Lower leg skin (tissue), 4 donors: ENCODE measurements around the gene WDR70. TPM values are rescaled to one million over a fixed set of nuclear protein-coding genes. Genes with fewer than 3 reads are reported as not detected.

Source experiments
- DNase-seq, 2 donors: peaks; one replicate each; pipeline ENCODE4 v3.0.0-alpha.2; 2019; ENCODE audit warnings: low spot score in 2 of 2
- H3K4me3 ChIP-seq: fragments of 200-600 bp; sonication (generic); 2 replicates; pipeline ENCODE4 v1.5.1; 2017; ENCODE audit warnings: mild to moderate bottlenecking, low read depth; ENCODE audit not compliant: poor library complexity, severe bottlenecking
- POLR2A ChIP-seq, 2 donors: fragments of 450-650 bp; IDR thresholded peaks; one replicate each; pipeline ENCODE4 v1.6.1; 2016 to 2017; ENCODE audit warnings: antibody characterized with exemption in 2 of 2, mild to moderate bottlenecking in 1 of 2, moderate library complexity in 1 of 2
- WGBS, 2 donors: methylation state at CpG; one replicate each; pipeline ENCODE4 v1.1.5; 2018; 5-methylcytosine and 5-hydroxymethylcytosine counted together
- intact Hi-C: fragments of 100-400 bp; cut with DNase I; formaldehyde crosslinking; loops from one replicate; pipeline ENCODE4 v1.15.0; 2023; ENCODE audit warnings: low total_unique reads
- total RNA-seq, 4 donors: library from RNA; depleted of rRNA; stranded (reverse); fragments of >200 nt; gene quantifications; one replicate each; pipeline ENCODE4 v1.1.0, GENCODE V29; 2016
- TF ChIP-seq, protein P1 (sequence below), 3 donors: fragments of 450-650 bp; IDR thresholded peaks; one replicate each; pipeline ENCODE4 v1.5.1; 2016; ENCODE audit warnings: antibody characterized with exemption in 3 of 3, mild to moderate bottlenecking in 3 of 3, moderate library complexity in 2 of 3

The WDR70 gene
- total RNA-seq, 4 donors from 2014 or later, result 19.1 to 25.5 (median 23.7) TPM

DNA sequence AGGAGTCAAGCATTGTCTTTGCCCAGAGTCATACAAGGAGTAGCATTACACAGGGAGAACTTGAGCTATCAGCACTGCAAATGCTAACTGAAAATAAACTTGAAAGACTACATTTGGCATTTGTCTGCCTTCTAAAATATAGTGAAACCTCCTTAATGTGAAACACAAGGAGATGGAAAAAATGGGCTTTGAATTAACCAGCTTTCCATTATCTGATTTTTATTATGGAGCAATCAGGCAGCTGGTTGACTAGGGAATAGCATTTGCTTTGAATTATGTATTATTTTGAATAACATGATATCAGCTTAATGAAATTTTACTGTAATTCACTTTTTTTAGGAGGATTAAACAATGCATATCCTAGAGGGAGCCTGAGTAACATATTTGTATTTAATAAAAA, 329.9 kb downstream of the WDR70 start:
- DNase-seq, result no peak
- intact Hi-C loops, result no loop called here
- no peak overlapping the region for H3K4me3 ChIP-seq
- no peak for TF ChIP-seq POLR2A (IDR thresholded peaks at IDR 0.05)
- TF ChIP-seq, protein P1, sequence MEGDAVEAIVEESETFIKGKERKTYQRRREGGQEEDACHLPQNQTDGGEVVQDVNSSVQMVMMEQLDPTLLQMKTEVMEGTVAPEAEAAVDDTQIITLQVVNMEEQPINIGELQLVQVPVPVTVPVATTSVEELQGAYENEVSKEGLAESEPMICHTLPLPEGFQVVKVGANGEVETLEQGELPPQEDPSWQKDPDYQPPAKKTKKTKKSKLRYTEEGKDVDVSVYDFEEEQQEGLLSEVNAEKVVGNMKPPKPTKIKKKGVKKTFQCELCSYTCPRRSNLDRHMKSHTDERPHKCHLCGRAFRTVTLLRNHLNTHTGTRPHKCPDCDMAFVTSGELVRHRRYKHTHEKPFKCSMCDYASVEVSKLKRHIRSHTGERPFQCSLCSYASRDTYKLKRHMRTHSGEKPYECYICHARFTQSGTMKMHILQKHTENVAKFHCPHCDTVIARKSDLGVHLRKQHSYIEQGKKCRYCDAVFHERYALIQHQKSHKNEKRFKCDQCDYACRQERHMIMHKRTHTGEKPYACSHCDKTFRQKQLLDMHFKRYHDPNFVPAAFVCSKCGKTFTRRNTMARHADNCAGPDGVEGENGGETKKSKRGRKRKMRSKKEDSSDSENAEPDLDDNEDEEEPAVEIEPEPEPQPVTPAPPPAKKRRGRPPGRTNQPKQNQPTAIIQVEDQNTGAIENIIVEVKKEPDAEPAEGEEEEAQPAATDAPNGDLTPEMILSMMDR (IDR thresholded peaks at IDR 0.05), result no peak

DNA sequence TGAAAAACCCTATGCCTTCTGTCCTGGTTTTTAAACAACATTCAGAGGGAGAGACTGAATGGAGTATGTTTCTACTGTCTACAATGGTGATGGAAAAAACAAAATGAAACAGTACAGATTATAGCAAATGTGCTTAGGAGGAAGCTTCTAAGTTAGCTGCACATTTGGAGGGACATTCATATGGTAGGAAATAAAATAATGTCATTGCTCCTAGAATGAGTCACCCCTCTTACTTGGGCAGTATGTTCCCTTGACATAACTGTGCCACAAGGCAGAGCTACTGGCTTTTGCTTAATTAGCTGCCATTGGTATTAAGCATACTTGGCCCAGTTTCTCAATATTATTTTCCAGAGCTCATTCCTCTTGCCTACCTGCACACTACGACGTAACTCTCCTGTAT, 331.8 kb downstream of the WDR70 start:
- TF ChIP-seq POLR2A (IDR thresholded peaks at IDR 0.05), result no peak
- TF ChIP-seq, protein P1 (IDR thresholded peaks at IDR 0.05), result no peak
- no peak overlapping the region for H3K4me3 ChIP-seq
- intact Hi-C loops, result no loop called here
- DNase-seq, result no peak
- WGBS, 2 donors, result 75 to 88% methylated on average over 2 of the region's 2 CpGs

DNA sequence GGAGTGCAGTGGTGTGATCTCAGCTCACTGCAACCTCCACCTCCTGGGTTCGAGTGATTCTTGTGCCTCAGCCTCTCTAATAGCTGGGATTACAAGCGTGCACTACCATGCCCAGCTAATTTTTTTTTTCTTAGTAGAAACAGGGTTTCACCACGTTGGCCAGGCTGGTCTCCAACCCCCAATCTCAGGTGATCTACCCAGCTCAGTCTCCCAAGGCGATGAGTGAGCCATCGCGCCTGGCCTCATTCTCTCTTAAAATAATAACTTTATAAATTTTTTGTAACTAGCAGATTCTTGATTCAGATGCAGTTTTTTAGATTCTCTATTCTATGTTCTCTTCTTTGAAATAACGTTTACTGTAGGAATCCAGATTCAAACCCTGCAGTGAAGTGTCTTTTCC, 333.6 kb downstream of the WDR70 start:
- TF ChIP-seq, protein P1 (IDR thresholded peaks at IDR 0.05), result no peak
- no peak for TF ChIP-seq POLR2A (IDR thresholded peaks at IDR 0.05)
- H3K4me3 ChIP-seq, result no peak overlapping the region
- intact Hi-C loops, result no loop called here
- 88 to 90% methylated on average over 7 of the region's 7 CpGs for WGBS, 2 donors
- DNase-seq, result no peak

DNA sequence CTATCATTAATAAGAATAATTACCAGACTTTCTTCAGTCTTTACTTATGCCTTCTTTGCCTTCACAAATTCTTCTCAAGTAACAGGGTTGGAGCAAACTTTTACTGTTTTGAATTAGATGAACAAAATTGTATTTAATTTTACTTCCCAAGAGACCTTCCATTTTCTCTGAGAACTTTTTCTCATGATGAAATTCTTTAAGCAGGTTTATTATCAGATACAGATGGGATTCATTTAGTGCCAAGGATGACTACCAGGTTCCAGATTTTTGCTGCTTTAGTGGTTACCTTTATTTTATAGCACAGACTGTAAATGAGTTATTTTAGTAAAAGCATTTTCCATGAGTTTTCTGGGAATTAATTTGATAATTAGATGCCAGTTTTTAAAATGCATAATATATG, 335.6 kb downstream of the WDR70 start:
- intact Hi-C loops, result no loop called here
- no peak for DNase-seq
- TF ChIP-seq, protein P1 (IDR thresholded peaks at IDR 0.05), result no peak
- no peak for TF ChIP-seq POLR2A (IDR thresholded peaks at IDR 0.05)
- H3K4me3 ChIP-seq, result no peak overlapping the region

DNA sequence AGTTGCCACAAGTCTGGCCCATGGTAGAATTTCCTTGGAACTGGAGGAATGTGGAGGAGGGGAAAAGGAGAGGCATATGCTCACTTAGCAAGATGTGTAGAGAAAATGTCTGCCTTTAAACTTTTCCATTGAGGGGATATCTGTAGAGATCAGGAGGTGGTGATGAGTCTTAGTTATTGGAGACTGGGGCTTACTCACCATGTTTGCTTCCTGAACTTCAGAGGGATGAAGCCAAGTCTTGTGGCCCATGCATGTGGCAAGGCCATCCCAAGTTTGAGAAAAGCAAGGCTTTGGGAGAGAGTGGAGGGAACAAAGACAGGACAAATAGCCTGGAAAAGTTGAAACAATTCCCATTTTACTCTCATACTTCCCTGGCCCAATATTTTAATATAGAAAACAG, 336.2 kb downstream of the WDR70 start:
- intact Hi-C loops, result no loop called here
- TF ChIP-seq, protein P1 (IDR thresholded peaks at IDR 0.05), result no peak
- TF ChIP-seq POLR2A (IDR thresholded peaks at IDR 0.05), result no peak
- DNase-seq, result no peak
- H3K4me3 ChIP-seq, result no peak overlapping the region

DNA sequence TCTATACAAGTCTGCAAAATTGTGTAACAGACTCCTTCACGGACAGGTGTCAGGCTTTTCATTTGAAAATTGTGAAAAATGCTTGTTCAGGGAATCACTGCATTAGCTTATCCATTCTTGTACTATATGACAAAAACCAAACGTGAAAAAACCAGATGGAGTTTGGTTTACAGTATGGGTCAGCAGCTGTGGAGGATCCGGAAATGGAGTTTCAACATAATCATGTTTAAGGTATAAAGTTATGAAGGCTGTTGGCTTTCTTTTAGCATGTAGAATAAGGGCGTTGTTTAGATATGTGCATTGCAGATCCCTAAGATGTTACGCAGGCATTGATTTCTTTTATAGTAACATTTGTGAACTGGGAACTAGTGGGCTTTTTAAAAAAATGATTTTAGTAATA, 336.9 kb downstream of the WDR70 start:
- TF ChIP-seq POLR2A (IDR thresholded peaks at IDR 0.05), result no peak
- TF ChIP-seq, protein P1 (IDR thresholded peaks at IDR 0.05), result no peak
- intact Hi-C loops, result no loop called here

More for the DNA sequence above, 336.9 kb downstream of the WDR70 start:
- H3K4me3 ChIP-seq, result no peak overlapping the region
- DNase-seq, result no peak
- WGBS, 2 donors, result 97 to 98% methylated on average over 5 of the region's 5 CpGs
